Activated T-helper 1 cell treated with anti-CD3 and anti-CD28 coated beads, Interleukin-12 subunit alpha, Interleukin-12 subunit beta, Interleukin-2, Interleukin-4 antibody, amounts not matched to agents 30 ng/mL and 10 ng/mL and 1 ng/mL, durations not matched to agents 14 hours and 24 hours and 36 hours (primary cell): ENCODE data around the gene MAP2K5. TPM values are rescaled to one million over a fixed set of nuclear protein-coding genes. Genes with fewer than 3 reads are reported as not detected.

ENCODE experiments used
- DNase-seq: peaks from one replicate; pipeline ENCODE4 v3.0.0; 2021; ENCODE audit warnings: low spot score
- H3K27ac Mint-ChIP-seq: one replicate; pipeline ENCODE4 v1.8.0; 2021; ENCODE audit warnings: mild to moderate bottlenecking, mixed read lengths
- H3K27me3 Mint-ChIP-seq: one replicate; pipeline ENCODE4 v1.8.0; 2022; ENCODE audit warnings: mild to moderate bottlenecking, moderate library complexity, mixed read lengths; ENCODE audit not compliant: insufficient read depth
- H3K36me3 Mint-ChIP-seq: one replicate; pipeline ENCODE4 v1.8.0; 2021; ENCODE audit warnings: low read depth, mixed read lengths
- H3K4me1 Mint-ChIP-seq: one replicate; pipeline ENCODE4 v1.8.0; 2021; ENCODE audit warnings: low read depth, mixed read lengths
- H3K4me3 Mint-ChIP-seq: one replicate; pipeline ENCODE4 v1.8.0; 2021; ENCODE audit warnings: mild to moderate bottlenecking, moderate library complexity, mixed read lengths
- H3K9me3 Mint-ChIP-seq: one replicate; pipeline ENCODE4 v1.8.0; 2021; ENCODE audit warnings: mixed read lengths
- intact Hi-C: fragments of 100-400 bp; cut with micrococcal nuclease; formaldehyde crosslinking; loops from one replicate; pipeline ENCODE4 v1.15.1; 2024
- total RNA-seq: library from RNA; stranded (reverse); gene quantifications from 2 replicates; pipeline ENCODE4 v1.2.3, GENCODE V29; 2022

Gene MAP2K5
- total RNA-seq, 1 donor from 2014 or later = 22.1 TPM

- intact Hi-C loops = no loop called here
- Mint-ChIP-seq H3K4me1 (no peaks in the 10 kb centered on the region), H3K27me3 (no peaks in the 10 kb centered on the region), H3K9me3 (no peaks in the 10 kb centered on the region), H3K4me3 (no peak overlapping the region), H3K36me3 (peaks cover 2% of the 10 kb centered on the region), H3K27ac (no peak overlapping the region)
- no peak for DNase-seq
Measured at GRCh38 chr15:67775250-67775649, 232.7 kb downstream of the MAP2K5 start.

GRCh38 chr15:67775998-67776397 is 233.5 kb downstream of the MAP2K5 start:
- Mint-ChIP-seq H3K27ac (no peak overlapping the region), H3K36me3 (peaks cover 2% of the 10 kb centered on the region), H3K4me3 (no peak overlapping the region), H3K4me1 (no peaks in the 10 kb centered on the region), H3K27me3 (no peaks in the 10 kb centered on the region), H3K9me3 (no peaks in the 10 kb centered on the region)
- no peak for DNase-seq
- intact Hi-C loops = no loop called here

- Mint-ChIP-seq H3K27ac (no peak overlapping the region), H3K36me3 (peaks cover 2% of the 10 kb centered on the region), H3K4me3 (no peak overlapping the region), H3K27me3 (no peaks in the 10 kb centered on the region), H3K9me3 (no peaks in the 10 kb centered on the region), H3K4me1 (no peaks in the 10 kb centered on the region)
- intact Hi-C loops = no loop called here
- DNase-seq = no peak
Measured at GRCh38 chr15:67776600-67776999, 234.1 kb downstream of the MAP2K5 start.

GRCh38 chr15:67777071-67777470 is 234.6 kb downstream of the MAP2K5 start:
- no peak for DNase-seq
- no peaks in the 10 kb centered on the region for H3K4me1 Mint-ChIP-seq

GRCh38 chr15:67777773-67778172 is 235.3 kb downstream of the MAP2K5 start:
- Mint-ChIP-seq H3K36me3 (peaks cover 2% of the 10 kb centered on the region), H3K4me1 (no peaks in the 10 kb centered on the region), H3K27me3 (no peaks in the 10 kb centered on the region), H3K27ac (no peak overlapping the region), H3K4me3 (no peak overlapping the region), H3K9me3 (no peaks in the 10 kb centered on the region)
- DNase-seq = no peak
- intact Hi-C loops = no loop called here

More at GRCh38 chr15:67777071-67777470, 234.6 kb downstream of the MAP2K5 start:
- Mint-ChIP-seq H3K4me3 (no peak overlapping the region), H3K9me3 (no peaks in the 10 kb centered on the region), H3K27me3 (no peaks in the 10 kb centered on the region), H3K36me3 (peaks cover 2% of the 10 kb centered on the region), H3K27ac (no peak overlapping the region)
- intact Hi-C loops = no loop called here

- Mint-ChIP-seq H3K27ac (no peak overlapping the region), H3K36me3 (peaks cover 2% of the 10 kb centered on the region), H3K9me3 (no peaks in the 10 kb centered on the region), H3K4me1 (peaks cover 10% of the 10 kb centered on the region), H3K4me3 (no peak overlapping the region), H3K27me3 (no peaks in the 10 kb centered on the region)
- DNase-seq = no peak
- intact Hi-C loops = no loop called here
Measured at GRCh38 chr15:67778968-67779548, 236.6 kb downstream of the MAP2K5 start.

GRCh38 chr15:67779549-67780111 is 237.1 kb downstream of the MAP2K5 start:
- Mint-ChIP-seq H3K9me3 (no peaks in the 10 kb centered on the region), H3K36me3 (peaks cover 2% of the 10 kb centered on the region), H3K27me3 (no peaks in the 10 kb centered on the region), H3K4me3 (no peak overlapping the region), H3K27ac (no peak overlapping the region), H3K4me1 (peaks cover 16% of the 10 kb centered on the region)
- intact Hi-C loops = no loop called here
- DNase-seq = no peak

GRCh38 chr15:67781061-67781460 is 238.6 kb downstream of the MAP2K5 start:
- Mint-ChIP-seq H3K27ac (no peak overlapping the region), H3K4me3 (no peak overlapping the region), H3K36me3 (peaks cover 2% of the 10 kb centered on the region), H3K4me1 (peaks cover 17% of the 10 kb centered on the region), H3K9me3 (no peaks in the 10 kb centered on the region), H3K27me3 (no peaks in the 10 kb centered on the region)
- DNase-seq = no peak
- intact Hi-C loops = no loop called here

- intact Hi-C loops = no loop called here
- Mint-ChIP-seq H3K4me3 (no peak overlapping the region), H3K36me3 (peaks cover 2% of the 10 kb centered on the region), H3K27ac (no peak overlapping the region), H3K27me3 (no peaks in the 10 kb centered on the region), H3K9me3 (no peaks in the 10 kb centered on the region), H3K4me1 (peaks cover 17% of the 10 kb centered on the region)
- DNase-seq = no peak
Measured at GRCh38 chr15:67781907-67782690, 239.6 kb downstream of the MAP2K5 start.

GRCh38 chr15:67782691-67782991 is 240.1 kb downstream of the MAP2K5 start:
- no peak overlapping the region for H3K4me3 Mint-ChIP-seq
- H3K4me1 Mint-ChIP-seq = peaks cover 17% of the 10 kb centered on the region
- no peaks in the 10 kb centered on the region for H3K9me3 Mint-ChIP-seq
- intact Hi-C loops = no loop called here
- no peak overlapping the region for H3K27ac Mint-ChIP-seq
- H3K27me3 Mint-ChIP-seq = no peaks in the 10 kb centered on the region
- peaks cover 2% of the 10 kb centered on the region for H3K36me3 Mint-ChIP-seq
- DNase-seq = no peak

- DNase-seq = peak; percentile 14
- peaks cover 2% of the 10 kb centered on the region for H3K36me3 Mint-ChIP-seq
- peaks cover 17% of the 10 kb centered on the region for H3K4me1 Mint-ChIP-seq
- no peak overlapping the region for H3K27ac Mint-ChIP-seq
- H3K4me3 Mint-ChIP-seq = no peak overlapping the region
- H3K27me3 Mint-ChIP-seq = no peaks in the 10 kb centered on the region
- intact Hi-C loops = no loop called here
- no peaks in the 10 kb centered on the region for H3K9me3 Mint-ChIP-seq
Measured at GRCh38 chr15:67783303-67783702, 240.8 kb downstream of the MAP2K5 start.

- intact Hi-C loops = no loop called here
- H3K36me3 Mint-ChIP-seq = peaks cover 2% of the 10 kb centered on the region
- no peak overlapping the region for H3K27ac Mint-ChIP-seq
- no peak for DNase-seq
- H3K4me3 Mint-ChIP-seq = no peak overlapping the region
- H3K9me3 Mint-ChIP-seq = no peaks in the 10 kb centered on the region
- peaks cover 17% of the 10 kb centered on the region for H3K4me1 Mint-ChIP-seq
- no peaks in the 10 kb centered on the region for H3K27me3 Mint-ChIP-seq
Measured at GRCh38 chr15:67784090-67784781, 241.7 kb downstream of the MAP2K5 start.

GRCh38 chr15:67784856-67785430 is 242.4 kb downstream of the MAP2K5 start:
- DNase-seq = no peak
- intact Hi-C loops = no loop called here
- Mint-ChIP-seq H3K4me3 (no peak overlapping the region), H3K9me3 (no peaks in the 10 kb centered on the region), H3K27ac (no peak overlapping the region), H3K4me1 (peaks cover 17% of the 10 kb centered on the region), H3K27me3 (no peaks in the 10 kb centered on the region), H3K36me3 (no peaks in the 10 kb centered on the region)
